ENCODE results near the gene DIMT1. TPM values are rescaled to one million over a fixed set of nuclear protein-coding genes. Genes with fewer than 3 reads are reported as not detected.

DIMT1 gene
- total and polyA plus RNA-seq, 2 experiments from 2014 or later = 53.0 to 56.5 TPM

- DNase-seq (ENCODE audit: low spot score) (no peak), ATAC-seq (no peak)
- Mint-ChIP-seq H3K27me3 (ENCODE audit: insufficient read depth, low read depth, poor library complexity) (peaks cover 1% of the 10 kb centered on the region), H3K9me3 (no peaks in the 10 kb centered on the region), H3K4me1 (no peaks in the 10 kb centered on the region), H3K4me3 (no peak overlapping the region), H3K36me3 (ENCODE audit: low read depth) (peaks cover 58% of the 10 kb centered on the region), H3K27ac (no peak overlapping the region)
- no peak overlapping the region for H3K4me3 ChIP-seq
- no peaks in the 10 kb centered on the region for H3K27me3 ChIP-seq (ENCODE audit: insufficient read depth)
- no peak overlapping the region for H3K4me2 ChIP-seq
- H3K4me1 ChIP-seq (ENCODE audit: insufficient read depth) = no peaks in the 10 kb centered on the region
- no peak for TF ChIP-seq ZNF331 (CRISPR knock-in tag; IDR thresholded peaks at IDR 0.05; ENCODE audit: low read depth)
- TF ChIP-seq REST (IDR thresholded peaks at IDR 0.05; ENCODE audit: unreplicated experiment) = no peak
- no peak for TF ChIP-seq ETS1 (IDR thresholded peaks at IDR 0.05)
- no peak for TF ChIP-seq ZNF114 (CRISPR knock-in tag; IDR thresholded peaks at IDR 0.05)
- peaks cover 8% of the 10 kb centered on the region for H4K20me1 ChIP-seq (replicated peaks; ENCODE audit: insufficient read depth)
- no peaks in the 10 kb centered on the region for H3K9me2 ChIP-seq (ENCODE audit: insufficient read depth)
- no peak overlapping the region for H2AFZ ChIP-seq
- no peaks in the 10 kb centered on the region for H3F3A ChIP-seq (replicated peaks; ENCODE audit: low read depth)
- no peaks in the 10 kb centered on the region for H3K79me2 ChIP-seq (replicated peaks; ENCODE audit: insufficient read depth)
- H3K27ac ChIP-seq (ENCODE audit: low read depth) = no peak overlapping the region
- H3K36me3 ChIP-seq (ENCODE audit: insufficient read depth) = peaks cover 38% of the 10 kb centered on the region
Observed at GRCh38 chr5:62373382-62373781, 30.3 kb downstream of the DIMT1 start.

GRCh38 chr5:62372600-62372999 lies 31.1 kb downstream of the DIMT1 start:
- H2AFZ ChIP-seq = no peak overlapping the region
- no peaks in the 10 kb centered on the region for H3K27me3 ChIP-seq (ENCODE audit: insufficient read depth)
- no peak overlapping the region for H3K4me3 ChIP-seq
- peaks cover 50% of the 10 kb centered on the region for H3K36me3 Mint-ChIP-seq (ENCODE audit: low read depth)
- H3K4me1 Mint-ChIP-seq = no peaks in the 10 kb centered on the region
- H3K27me3 Mint-ChIP-seq (ENCODE audit: insufficient read depth, low read depth, poor library complexity) = peaks cover 1% of the 10 kb centered on the region
- H3K36me3 ChIP-seq (ENCODE audit: insufficient read depth) = peaks cover 36% of the 10 kb centered on the region
- no peaks in the 10 kb centered on the region for H3K9me3 Mint-ChIP-seq
- peaks cover 10% of the 10 kb centered on the region for H4K20me1 ChIP-seq (replicated peaks; ENCODE audit: insufficient read depth)
- H3K4me1 ChIP-seq (ENCODE audit: insufficient read depth) = no peaks in the 10 kb centered on the region
- ATAC-seq (no peak), DNase-seq (ENCODE audit: low spot score) (no peak)
- no peak overlapping the region for H3K27ac Mint-ChIP-seq
- H3F3A ChIP-seq (replicated peaks; ENCODE audit: low read depth) = no peaks in the 10 kb centered on the region
- H3K4me2 ChIP-seq = no peak overlapping the region
- H3K9me2 ChIP-seq (ENCODE audit: insufficient read depth) = no peaks in the 10 kb centered on the region
- no peak overlapping the region for H3K27ac ChIP-seq (ENCODE audit: low read depth)
- H3K4me3 Mint-ChIP-seq = no peak overlapping the region
- TF ChIP-seq ZNF331 (CRISPR knock-in tag; IDR thresholded peaks at IDR 0.05; ENCODE audit: low read depth) (no peak), EZH2phosphoT487 (IDR thresholded peaks at IDR 0.05; ENCODE audit: unreplicated experiment) (no peak), ZNF462 (CRISPR knock-in tag; IDR thresholded peaks at IDR 0.05) (no peak)
- no peaks in the 10 kb centered on the region for H3K79me2 ChIP-seq (replicated peaks; ENCODE audit: insufficient read depth)
